ENCODE data around the gene AJM1. TPM values are rescaled to one million over a fixed set of nuclear protein-coding genes. Genes with fewer than 3 reads are reported as not detected.
A peak's percentile ranks its signal among the peaks of the same experiment; 100 is the strongest.
"Not testable (repeated sequence)": the region's sequence is repeated elsewhere in the genome, so short reads cannot be mapped to it uniquely, and the experiment has no call there.

The AJM1 gene
- polyA plus RNA-seq, 2 of the 4 experiments (the other 2 are of a cell fraction): 0.76 to 3.0 TPM

GRCh38 chr9:136794281-136794999, 47.8 kb upstream of the AJM1 start:
- H3K4me1 ChIP-seq: peaks cover 37% of the 10 kb centered on the region
- CTCF ChIA-PET: interaction anchor here (0.7 to 5.7 kb wide), 7 partner anchors 10 to 241 kb away, joined by 3 to 110 read pairs (median 6); partner anchors contain the start of genes AJM1 and RABL6
- 88% methylated on average over 13 of the region's 14 CpGs for WGBS (ENCODE audit: missing lambda C conversion rate)

GRCh38 chr9:136795000-136795348, 47.3 kb upstream of the AJM1 start:
- Histone ChIP-seq H3K4me2 (no peak overlapping the region), H3K4me3 (no peak overlapping the region), H3K4me1 (peaks cover 33% of the 10 kb centered on the region), H3K9me3 (no peaks in the 10 kb centered on the region), H3K27ac (no peak overlapping the region)
- DNase-seq (ENCODE audit: low read depth in 1 of 2, low spot score in 1 of 2) (no peak), FAIRE-seq (no peak), ATAC-seq (no peak)
- WGBS (ENCODE audit: missing lambda C conversion rate): 89% methylated on average over 6 of the region's 6 CpGs
- ChIA-PET POLR2A (interaction anchor here (1.9 kb wide), 1 partner anchor 67 kb away, joined by 7 read pairs; no protein-coding TSS in a partner anchor), CTCF (interaction anchor here (4.1 to 5.7 kb wide), 2 partner anchors 9 to 48 kb away, joined by 30 to 110 read pairs; partner anchors contain the start of genes AJM1 and RABL6)
- TF ChIP-seq POLR2AphosphoS2 (conservative IDR thresholded peaks at IDR 0.05; ENCODE audit: low read length): no peak
- no peak for TF ChIP-seq NR3C1 (IDR thresholded peaks at IDR 0.05)
- TF ChIP-seq POLR2A (IDR thresholded peaks at IDR 0.05; ENCODE audit: low read length): no peak
- no peak for TF ChIP-seq JUNB (IDR thresholded peaks at IDR 0.05)
- TF ChIP-seq ZC3H11A (IDR thresholded peaks at IDR 0.05): no peak
- no peak for TF ChIP-seq CBX8 (IDR thresholded peaks at IDR 0.05)

More at GRCh38 chr9:136794281-136794999, 47.8 kb upstream of the AJM1 start:
- POLR2A ChIA-PET: interaction anchor here (1.9 kb wide), 1 partner anchor 66 kb away, joined by 7 read pairs; no protein-coding TSS in a partner anchor
- Histone ChIP-seq H3K4me3 (no peak overlapping the region), H3K27ac (no peak overlapping the region), H3K9me3 (no peaks in the 10 kb centered on the region), H3K4me2 (no peak overlapping the region)
- no peak for ATAC-seq
- DNase-seq (ENCODE audit: low read depth in 1 of 2, low spot score in 1 of 2): no peak
- TF ChIP-seq NPAS2 (CRISPR knock-in tag; IDR thresholded peaks at IDR 0.05; ENCODE audit: borderline replicate concordance) (no peak), RCOR1 (IDR thresholded peaks at IDR 0.05; ENCODE audit: low read depth, low read length) (no peak)
- no peak for FAIRE-seq

- WGBS (ENCODE audit: missing lambda C conversion rate): 78% methylated on average over 5 of the region's 5 CpGs
- CTCF ChIA-PET: interaction anchor here (0.7 to 1.3 kb wide), 2 partner anchors 9 to 229 kb away, joined by 3 read pairs; no protein-coding TSS in a partner anchor
- Histone ChIP-seq H3K4me1 (peaks cover 35% of the 10 kb centered on the region), H3K4me2 (no peak within 1 kb of the TSS), H3K27ac (no peak within 1 kb of the TSS), H3K9me3 (no peaks in the 10 kb centered on the region), H3K4me3 (no peak within 1 kb of the TSS)
- no peak for DNase-seq (ENCODE audit: low read depth in 1 of 2, low spot score in 1 of 2)
- no peak for FAIRE-seq
- no peak for ATAC-seq
- POLR2A ChIA-PET: no interaction called here
- TF ChIP-seq POLR2A (IDR thresholded peaks at IDR 0.05; ENCODE audit: low read length) (0 out of 2 replicates have a peak, but pooled peaks have one; percentile 6), HOXA7 (CRISPR knock-in tag; IDR thresholded peaks at IDR 0.05) (no peak)
These were observed 46.0 kb upstream of the AJM1 start, which contains the start of gene CCDC183 for GRCh38 chr9:136796238-136796774. Gene CCDC183, plus strand, starts transcription at chr9:136796338. Its CDS starts 60 bp downstream, at chr9:136796398.

- H3K9me3 ChIP-seq; H3K27ac ChIP-seq; POLR2A ChIA-PET; H3K4me3 ChIP-seq; ATAC-seq; H3K4me2 ChIP-seq; FAIRE-seq; DNase-seq (ENCODE audit: low read depth in 1 of 2, low spot score in 1 of 2): not testable (repeated sequence)
- CTCF ChIA-PET: interaction anchor here (1.3 to 2.4 kb wide), 2 partner anchors 9 kb away, joined by 3 to 13 read pairs; no protein-coding TSS in a partner anchor
- 50% methylated on average over 10 of the region's 10 CpGs for WGBS (ENCODE audit: missing lambda C conversion rate)
- peaks cover 37% of the 10 kb centered on the region for H3K4me1 ChIP-seq
These were observed 45.4 kb upstream of the AJM1 start for GRCh38 chr9:136796775-136797347.

GRCh38 chr9:136798708-136799078, 43.6 kb upstream of the AJM1 start:
- DNase-seq (ENCODE audit: low read depth in 1 of 2, low spot score in 1 of 2): no peak
- peak overlapping the region; percentile 97 for H3K4me2 ChIP-seq
- H3K4me1 ChIP-seq: peaks cover 21% of the 10 kb centered on the region
- ChIA-PET CTCF (interaction anchor here (1.9 to 2.4 kb wide), 3 partner anchors 9 to 237 kb away, joined by 5 to 13 read pairs (median 7); partner anchors contain the start of gene RABL6), POLR2A (interaction anchor here (0.6 kb wide), 1 partner anchor 49 kb away, joined by 3 read pairs; no protein-coding TSS in a partner anchor)
- peak overlapping the region in 1 of 2 experiments; percentile 81; a peak in 3 of 6 replicates for H3K27ac ChIP-seq
- FAIRE-seq: no peak
- no peak for ATAC-seq
- TF ChIP-seq POLR2AphosphoS2 (conservative IDR thresholded peaks at IDR 0.05; ENCODE audit: low read length) (no peak), ESRRA (IDR thresholded peaks at IDR 0.05; ENCODE audit: borderline replicate concordance, low read length) (no peak), NPAS2 (CRISPR knock-in tag; IDR thresholded peaks at IDR 0.05; ENCODE audit: borderline replicate concordance) (no peak), RCOR1 (IDR thresholded peaks at IDR 0.05; ENCODE audit: low read depth, low read length) (no peak), KDM5A (IDR thresholded peaks at IDR 0.05) (no peak), JUNB (IDR thresholded peaks at IDR 0.05) (no peak), BHLHE40 (IDR thresholded peaks at IDR 0.05; ENCODE audit: low read depth, low read length) (no peak), POLR2A (IDR thresholded peaks at IDR 0.05; ENCODE audit: low read length) (no peak), HOXB13 (CRISPR knock-in tag; IDR thresholded peaks at IDR 0.05; ENCODE audit: low read depth) (no peak), PHF8 (IDR thresholded peaks at IDR 0.05; ENCODE audit: borderline replicate concordance, low read depth) (no peak), CBX2 (IDR thresholded peaks at IDR 0.05; ENCODE audit: borderline replicate concordance, low read depth) (no peak), RARB (CRISPR knock-in tag; IDR thresholded peaks at IDR 0.05) (no peak), FOXS1 (CRISPR knock-in tag; IDR thresholded peaks at IDR 0.05) (no peak), ZNF302 (CRISPR knock-in tag; IDR thresholded peaks at IDR 0.05) (no peak), MAX (IDR thresholded peaks at IDR 0.05) (no peak), CHD4 (IDR thresholded peaks at IDR 0.05; ENCODE audit: borderline replicate concordance) (no peak), SREBF2 (IDR thresholded peaks at IDR 0.05) (no peak), ZC3H11A (IDR thresholded peaks at IDR 0.05) (no peak)
- no peak overlapping the region for H3K4me3 ChIP-seq
- no peaks in the 10 kb centered on the region for H3K9me3 ChIP-seq
- 89% methylated on average over 6 of the region's 6 CpGs for WGBS (ENCODE audit: missing lambda C conversion rate)
